K562 (cell line): ENCODE results near the gene TEX53. TPM values are rescaled to one million over a fixed set of nuclear protein-coding genes. Genes with fewer than 3 reads are reported as not detected.

ENCODE experiments used
- ATAC-seq: fragments of 200-7000 bp; cut with Tn5 transposase; 3 replicates; pipeline ENCODE4 v1.9.1; 2020; ENCODE audit warnings: moderate library complexity
- BruUV-seq: library from RNA; stranded (reverse); fragments of 400-500 nt; replicated peaks from 2 replicates; lab custom pipeline; 2021; lab: Mats Ljungman, UMichigan
- CTCF ChIA-PET: fragments of 300-600 bp; formaldehyde crosslinking; extraction: SDS; loops from one replicate; lab custom pipeline; 2021; ENCODE audit warnings: low intra/inter-chr PET ratio; lab: Yijun Ruan, JAX
- POLR2A ChIA-PET: fragments of 300-600, 350-650 bp; sonication (Branson Sonifier 250); formaldehyde crosslinking; extraction: SDS; loops from one replicate; lab custom pipeline; 2021; ENCODE audit warnings: antibody characterized with exemption, inconsistent platforms; lab: Yijun Ruan, JAX
- DNase-seq, 4 experiments: peaks; one replicate each; pipeline versions ENCODE4 v3.0.0 to v3.0.0-alpha.2; 2011 to 2018; ENCODE audit warnings: low spot score in 3 of 4, mixed read lengths in 3 of 4; ENCODE audit errors: extremely low read depth in 1 of 4
- FAIRE-seq: peaks from 2 replicates; lab custom pipeline; 2011; peaks lifted over from hg19 to GRCh38; lab: Jason Lieb, UNC
- H2AFZ ChIP-seq: 2 replicates; pipeline ENCODE4 v1.6.0; 2011; ENCODE audit warnings: low read depth, low read length, control low read depth, inconsistent platforms
- H3K27ac ChIP-seq: fragments of 200-600 bp; 3 replicates; pipeline ENCODE4 v1.8.0; 2011; ENCODE audit warnings: low read depth, mild to moderate bottlenecking, control low read depth, inconsistent platforms, low read length, moderate library complexity, mixed read lengths; ENCODE audit errors: extremely low read depth
- H3K27me3 ChIP-seq, 2 experiments: fragments of 300-600 bp in 1 of 2; 2 replicates in 1 of 2; 3 replicates in 1 of 2; pipeline versions ENCODE4 v1.6.0 to v1.8.0; 2011; ENCODE audit warnings: inconsistent platforms in 2 of 2, low read length in 2 of 2, mild to moderate bottlenecking in 1 of 2, mixed read lengths in 1 of 2, moderate library complexity in 1 of 2; ENCODE audit not compliant: control insufficient read depth in 2 of 2, insufficient read depth in 2 of 2
- H3K36me3 ChIP-seq: fragments of 300-600 bp; 3 replicates; pipeline ENCODE4 v1.8.0; 2011; ENCODE audit warnings: mild to moderate bottlenecking, low read length, inconsistent platforms; ENCODE audit not compliant: control insufficient read depth, insufficient read depth
- H3K4me1 ChIP-seq, 2 experiments: fragments of 200-600 bp in 1 of 2; replicated peaks in 1 of 2; 2 replicates in 1 of 2; 3 replicates in 1 of 2; pipeline versions ENCODE4 v1.5.1 to v1.8.0; 2011; ENCODE audit warnings: inconsistent platforms in 2 of 2, low read length in 2 of 2, mild to moderate bottlenecking in 1 of 2, mixed read lengths in 1 of 2, moderate library complexity in 1 of 2; ENCODE audit not compliant: control insufficient read depth in 2 of 2, insufficient read depth in 2 of 2
- H3K4me2 ChIP-seq: 2 replicates; pipeline ENCODE4 v1.6.1; 2011; ENCODE audit warnings: low read length, control low read depth, inconsistent platforms, mixed read lengths; ENCODE audit not compliant: insufficient read depth
- H3K4me3 ChIP-seq: fragments of 200-600 bp; sonication (generic), shearing (Covaris generic); 2 replicates; pipeline ENCODE4 v1.5.1; 2016; ENCODE audit warnings: control low read depth, inconsistent platforms
- H3K79me2 ChIP-seq: fragments of 200-600 bp; 3 replicates; pipeline ENCODE4 v1.8.0; 2011; ENCODE audit warnings: low read length, inconsistent platforms; ENCODE audit not compliant: control insufficient read depth, insufficient read depth
- H3K9ac ChIP-seq, 2 experiments: 2 replicates each; pipeline versions ENCODE4 v1.6.0 to v1.6.1; 2011; ENCODE audit warnings: low read depth in 2 of 2, low read length in 2 of 2, control low read depth in 1 of 2, inconsistent platforms in 1 of 2, mild to moderate bottlenecking in 1 of 2, mixed read lengths in 1 of 2; ENCODE audit not compliant: insufficient read depth in 1 of 2
- H3K9me1 ChIP-seq: one replicate; pipeline ENCODE4 v1.6.0; 2011; ENCODE audit warnings: inconsistent platforms, mild to moderate bottlenecking, low read length, moderate library complexity; ENCODE audit not compliant: control insufficient read depth, insufficient read depth
- H3K9me3 ChIP-seq: replicated peaks from 2 replicates; pipeline ENCODE4 v1.5.1; 2011; ENCODE audit warnings: low read depth, low read length, inconsistent platforms; ENCODE audit not compliant: control insufficient read depth, insufficient read depth
- H4K20me1 ChIP-seq: replicated peaks from 2 replicates; pipeline ENCODE4 v1.6.1; 2011; ENCODE audit warnings: low read length, inconsistent platforms, mixed read lengths; ENCODE audit not compliant: control insufficient read depth, insufficient read depth
- CEBPB ChIP-seq: fragments of 450-650 bp; IDR thresholded peaks from 2 replicates; pipeline ENCODE4 v1.6.1; 2016; ENCODE audit warnings: missing genetic modification characterization, missing compliant biosample characterization
- GTF2E2 ChIP-seq: fragments of 200-800 bp; sonication (Bioruptor generic); IDR thresholded peaks from 2 replicates; pipeline ENCODE4 v1.6.1; 2016; ENCODE audit warnings: missing genetic modification characterization, missing compliant biosample characterization
- GTF2F1 ChIP-seq: IDR thresholded peaks from 2 replicates; pipeline ENCODE4 v1.6.1; 2011; ENCODE audit warnings: low read depth, low read length, improper control_type of control experiment
- LARP7 ChIP-seq: fragments of 450-650 bp; IDR thresholded peaks from 2 replicates; pipeline ENCODE4 v1.6.1; 2016
- MAZ ChIP-seq, 2 experiments: fragments of 450-650 bp in 1 of 2; sonication (generic) in 1 of 2; formaldehyde crosslinking; IDR thresholded peaks in 1 of 2; conservative IDR thresholded peaks in 1 of 2; 2 replicates each; pipeline versions ENCODE4 v1.4.0 to v1.5.0; 2020; ENCODE audit warnings: mild to moderate bottlenecking in 1 of 2, missing genetic modification reagents in 1 of 2
- NEUROD1 ChIP-seq: fragments of 150-350 bp; IDR thresholded peaks from 2 replicates; pipeline ENCODE4 v1.6.1; 2014; ENCODE audit warnings: borderline replicate concordance, low read length, low read depth; ENCODE audit not compliant: partially characterized antibody
- NFYB ChIP-seq: IDR thresholded peaks from 2 replicates; pipeline ENCODE4 v1.6.1; 2011; ENCODE audit warnings: mild to moderate bottlenecking, moderate library complexity; ENCODE audit not compliant: insufficient read length; ENCODE audit errors: extremely low read depth
- NR2F6 ChIP-seq: fragments of 450-650 bp; formaldehyde crosslinking; IDR thresholded peaks from 2 replicates; pipeline ENCODE4 v1.4.0; 2020; ENCODE audit warnings: mild to moderate bottlenecking
- RAD21 ChIP-seq, 2 experiments: fragments of 250-450 bp in 1 of 2; fragments of 450-650 bp in 1 of 2; sonication (Bioruptor Pico) in 1 of 2; formaldehyde crosslinking in 1 of 2; IDR thresholded peaks in 1 of 2; conservative IDR thresholded peaks in 1 of 2; 2 replicates each; pipeline versions ENCODE4 v1.4.0 to v1.8.0; 2020 to 2022; ENCODE audit warnings: mild to moderate bottlenecking in 2 of 2, moderate library complexity in 1 of 2
- RNF2 ChIP-seq: sonication (generic); IDR thresholded peaks from 2 replicates; pipeline ENCODE4 v1.6.1; 2016
- THAP7 ChIP-seq: fragments of 250-450 bp; sonication (Bioruptor Pico); IDR thresholded peaks from 2 replicates; pipeline ENCODE4 v1.5.0; 2021
- ZBTB17 ChIP-seq: fragments of 450-650 bp; formaldehyde crosslinking; IDR thresholded peaks from 2 replicates; pipeline ENCODE4 v1.4.0; 2020; ENCODE audit warnings: mild to moderate bottlenecking
- WGBS: fragments of 100-300 bp; shearing (Covaris generic); methylation state at CpG from one replicate; pipeline ENCODE4 v1.1.6; 2016; ENCODE audit warnings: low coverage, mixed read lengths; ENCODE audit not compliant: insufficient coverage; ENCODE audit errors: missing lambda C conversion rate; 5-methylcytosine and 5-hydroxymethylcytosine counted together
- in situ Hi-C: fragments of 300-500 bp; cut with MboI; formaldehyde crosslinking; loops from 4 replicates; pipeline ENCODE4 v1.15.0; 2018; ENCODE audit warnings: inconsistent platforms, mixed read lengths
- intact Hi-C: fragments of 100-400 bp; cut with micrococcal nuclease; formaldehyde crosslinking; loops from 2 replicates; pipeline ENCODE4 v1.14.2; 2022
- polyA plus RNA-seq, 8 experiments: library from polyadenylated mRNA; depleted of rRNA in 4 of 8; stranded (reverse) in 5 of 8; unstranded in 3 of 8; fragments of >200 nt; fragmentation: Nextera tagmentation in 2 of 8; fragmentation: Illumina TruSeq in 1 of 8; extraction: Ambion mirVana in 2 of 8; extraction: Trizol in 1 of 8; gene quantifications; 2 replicates each; pipeline versions ENCODE4 v1.2.1 to v1.2.3, GENCODE V29; 2011 to 2014; ENCODE audit warnings: inconsistent platforms in 1 of 8, missing spikeins in 1 of 8
- total RNA-seq, 7 experiments: library from RNA; depleted of rRNA in 6 of 7; stranded (reverse); fragments of >200 nt in 6 of 7; fragmentation: Illumina TruSeq in 2 of 7; extraction: Trizol in 2 of 7; gene quantifications; 2 replicates each; pipeline versions ENCODE4 v1.2.1 to v1.2.3, GENCODE V29; 2011 to 2021; ENCODE audit warnings: low replicate concordance in 1 of 7

TEX53 gene
- total and polyA plus RNA-seq, 9 of the 15 experiments (the other 6 are each of a cell fraction or from before 2014, with no cell fraction given): not detected

GRCh38 chr9:114655689-114656088, 1.9 kb downstream of the TEX53 start:
- no peak for DNase-seq
- no peak overlapping the region for H3K4me3 ChIP-seq
- no peaks in the 10 kb centered on the region for H3K79me2 ChIP-seq
- TF ChIP-seq RNF2 (no peak), LARP7 (no peak), CEBPB (tag) (peak; percentile 19; the same call in 1 of the 2 replicates)
- TF ChIP-seq, all 486 proteins: peak for 1
- no peaks in the 10 kb centered on the region for H3K36me3 ChIP-seq
- H3K4me2 ChIP-seq: no peak overlapping the region
- H3K9ac ChIP-seq: no peak overlapping the region
- 36% methylated on average over 8 of the region's 8 CpGs for WGBS
- H4K20me1 ChIP-seq: no peaks in the 10 kb centered on the region
- no peaks in the 10 kb centered on the region for H3K9me1 ChIP-seq
- H3K27me3 ChIP-seq: peaks cover 2 to 28% of the 10 kb centered on the region in 2 experiments; a peak in 4 of 5 replicates
- FAIRE-seq (no peak), ATAC-seq (no peak)
- H3K4me1 ChIP-seq: peaks cover 0 to 5% of the 10 kb centered on the region in 2 experiments; a peak in 1 of 5 replicates
- ChIA-PET CTCF (no interaction called here), POLR2A (no interaction called here)
- intact Hi-C loops: no loop called here
- no peak overlapping the region for H3K27ac ChIP-seq
- in situ Hi-C loops: no loop called here
- BruUV-seq: no TSS peak
- H2AFZ ChIP-seq: no peak overlapping the region
- no peaks in the 10 kb centered on the region for H3K9me3 ChIP-seq

- WGBS: 29% methylated on average over 6 of the region's 6 CpGs
- in situ Hi-C loops (loop anchor here (5.0 kb wide), 1 partner anchor 221 kb away; no protein-coding TSS in a partner anchor), intact Hi-C loops (loop anchor here (1.0 to 5.0 kb wide), 6 partner anchors 115 to 316 kb away; no protein-coding TSS in a partner anchor)
- no peak overlapping the region for H3K4me3 ChIP-seq
- H3K36me3 ChIP-seq: no peaks in the 10 kb centered on the region
- ChIA-PET CTCF (interaction anchor here (0.8 to 2.1 kb wide), 9 partner anchors 63 to 311 kb away, joined by 3 to 14 read pairs (median 4); no protein-coding TSS in a partner anchor), POLR2A (interaction anchor here (0.5 to 1.7 kb wide), 16 partner anchors 9 to 1732 kb away, joined by 3 to 8 read pairs (median 4); partner anchors contain the start of gene ATP6V1G1)
- peak overlapping the region; percentile 61; the same call in 1 of the 2 replicates for H2AFZ ChIP-seq
- peaks cover 0 to 13% of the 10 kb centered on the region in 2 experiments; a peak in 2 of 5 replicates for H3K27me3 ChIP-seq
- FAIRE-seq (peak; percentile 91), DNase-seq (peak; percentile 69 to 79 (median 74)), ATAC-seq (peak; percentile 87)
- no peak overlapping the region for H3K4me2 ChIP-seq
- no peaks in the 10 kb centered on the region for H3K9me1 ChIP-seq
- BruUV-seq: no TSS peak
- peaks cover 0 to 5% of the 10 kb centered on the region in 2 experiments; a peak in 1 of 5 replicates for H3K4me1 ChIP-seq
- no peaks in the 10 kb centered on the region for H3K9me3 ChIP-seq
- H4K20me1 ChIP-seq: no peaks in the 10 kb centered on the region
- H3K79me2 ChIP-seq: no peaks in the 10 kb centered on the region
- no peak overlapping the region for H3K27ac ChIP-seq
- peak overlapping the region in 1 of 2 experiments; percentile 11; a peak in 1 of 4 replicates for H3K9ac ChIP-seq
- no peak for TF ChIP-seq NFYB
- peak; percentile 95 to 96 for TF ChIP-seq RAD21 (CRISPR knock-in tag; conservative IDR thresholded peaks at IDR 0.05 in 1 of 2, IDR thresholded peaks at IDR 0.05 in 1 of 2)
- TF ChIP-seq GTF2F1: no peak
- TF ChIP-seq GTF2E2 (tag): no peak
- TF ChIP-seq NR2F6 (CRISPR knock-in tag): no peak
- TF ChIP-seq NEUROD1: peak; percentile 48
- TF ChIP-seq THAP7 (CRISPR knock-in tag): no peak
- TF ChIP-seq MAZ (CRISPR knock-in tag; conservative IDR thresholded peaks at IDR 0.05 in 1 of 2, IDR thresholded peaks at IDR 0.05 in 1 of 2): 0 out of 4 replicates have a peak, but pooled peaks of 1 of the 2 experiments have one; percentile 13
- no peak for TF ChIP-seq ZBTB17 (CRISPR knock-in tag)
Measured at GRCh38 chr9:114653556-114654159, 3.9 kb downstream of the TEX53 start.
